Keratinocyte (primary cell): Measurements from ENCODE around the gene FAN1. TPM values are rescaled to one million over a fixed set of nuclear protein-coding genes. Genes with fewer than 3 reads are reported as not detected.

Experiments
- DNase-seq: peaks from one replicate; pipeline ENCODE4 v3.0.0-alpha.2; 2011; ENCODE audit warnings: low read depth, missing footprints, low spot score
- FAIRE-seq: peaks from 2 replicates; lab custom pipeline; 2011; peaks lifted over from hg19 to GRCh38; lab: Jason Lieb, UNC
- H2AFZ ChIP-seq: 2 replicates; pipeline ENCODE4 v1.6.0; 2012; ENCODE audit warnings: low read length, control low read depth, inconsistent platforms; ENCODE audit not compliant: control insufficient read depth
- H3K27ac ChIP-seq: 2 replicates; pipeline ENCODE4 v1.5.1; 2011; ENCODE audit warnings: low read length; ENCODE audit not compliant: control insufficient read depth, insufficient read depth
- H3K27me3 ChIP-seq: 3 replicates; pipeline ENCODE4 v1.6.0; 2011; ENCODE audit warnings: low read length; ENCODE audit not compliant: control insufficient read depth, insufficient read depth; ENCODE audit errors: extremely low read depth
- H3K36me3 ChIP-seq, 2 experiments: 2 replicates in 1 of 2; 3 replicates in 1 of 2; pipeline ENCODE4 v1.5.1; 2011; ENCODE audit warnings: low read length in 2 of 2, mild to moderate bottlenecking in 1 of 2; ENCODE audit not compliant: control insufficient read depth in 2 of 2, insufficient read depth in 2 of 2; ENCODE audit errors: extremely low read depth in 1 of 2
- H3K4me1 ChIP-seq: 3 replicates; pipeline ENCODE4 v1.5.1; 2011; ENCODE audit warnings: low read length; ENCODE audit not compliant: control insufficient read depth, insufficient read depth; ENCODE audit errors: extremely low read depth
- H3K4me2 ChIP-seq: 3 replicates; pipeline ENCODE4 v1.6.0; 2011; ENCODE audit warnings: low read depth, low read length; ENCODE audit not compliant: control insufficient read depth, insufficient read depth; ENCODE audit errors: extremely low read depth
- H3K4me3 ChIP-seq, 3 experiments: fragments of 200-600 bp in 1 of 3; sonication (generic) in 1 of 3; 2 replicates in 2 of 3; 3 replicates in 1 of 3; pipeline ENCODE4 v1.5.1; 2011 to 2016; ENCODE audit warnings: low read length in 3 of 3, mild to moderate bottlenecking in 3 of 3, control low read depth in 2 of 3, inconsistent platforms in 1 of 3, low read depth in 1 of 3, mixed read lengths in 1 of 3, mixed run types in 1 of 3, moderate library complexity in 1 of 3; ENCODE audit not compliant: control insufficient read depth in 2 of 3, insufficient read depth in 2 of 3; ENCODE audit errors: extremely low read depth in 1 of 3
- H3K79me2 ChIP-seq: 2 replicates; pipeline ENCODE4 v1.6.0; 2012; ENCODE audit warnings: low read length; ENCODE audit not compliant: control insufficient read depth, insufficient read depth
- H3K9ac ChIP-seq: 3 replicates; pipeline ENCODE4 v1.6.0; 2011; ENCODE audit warnings: low read length; ENCODE audit not compliant: control insufficient read depth, insufficient read depth; ENCODE audit errors: extremely low read depth
- H3K9me1 ChIP-seq: 3 replicates; pipeline ENCODE4 v1.6.0; 2011; ENCODE audit warnings: low read length; ENCODE audit not compliant: control insufficient read depth, insufficient read depth; ENCODE audit errors: extremely low read depth
- H3K9me3 ChIP-seq: 2 replicates; pipeline ENCODE4 v1.5.1; 2012; ENCODE audit warnings: low read depth, low read length; ENCODE audit not compliant: control insufficient read depth
- H4K20me1 ChIP-seq: 3 replicates; pipeline ENCODE4 v1.6.0; 2011; ENCODE audit warnings: low read length; ENCODE audit not compliant: control insufficient read depth, insufficient read depth; ENCODE audit errors: extremely low read depth
- EZH2 ChIP-seq: IDR thresholded peaks from one replicate; pipeline ENCODE4 v1.6.1; 2012; ENCODE audit warnings: inconsistent platforms, mild to moderate bottlenecking, low read length, moderate library complexity
- dilution Hi-C: fragments of 300-500 bp; cut with MboI; formaldehyde crosslinking; loops from one replicate; pipeline ENCODE4 v1.7.0; 2020; ENCODE audit warnings: low sequenced_read_pairs; ENCODE audit not compliant: extremely low pct_ligation_motif_present
- polyA plus RNA-seq, 5 experiments: library from polyadenylated mRNA; depleted of rRNA in 3 of 5; stranded (reverse) in 3 of 5; stranded (forward) in 1 of 5; unstranded in 1 of 5; fragments of >200 nt; gene quantifications; 1 replicate in 1 of 5; 2 replicates in 3 of 5; 3 replicates in 1 of 5; pipeline versions ENCODE4 v1.2.1 to v1.2.3, GENCODE V29; 2011 to 2012; ENCODE audit warnings: missing spikeins in 2 of 5, low read depth in 1 of 5, low replicate concordance in 1 of 5
- TF ChIP-seq, protein P1 (sequence below), 3 experiments: IDR thresholded peaks in 1 of 3; conservative IDR thresholded peaks in 1 of 3; optimal IDR thresholded peaks in 1 of 3; 2 replicates in 2 of 3; 3 replicates in 1 of 3; pipeline versions ENCODE3 to v1.5.1; 2011; ENCODE audit warnings: low read length in 3 of 3, mild to moderate bottlenecking in 3 of 3, moderate library complexity in 2 of 3, control low read depth in 1 of 3, inconsistent platforms in 1 of 3; ENCODE audit not compliant: insufficient read depth in 2 of 3; ENCODE audit errors: extremely low read depth in 1 of 3

Gene FAN1
- polyA plus RNA-seq, 1 donor (not counting 4 experiments of a cell fraction or from before 2014, with no cell fraction given), result 17.2 TPM

DNA sequence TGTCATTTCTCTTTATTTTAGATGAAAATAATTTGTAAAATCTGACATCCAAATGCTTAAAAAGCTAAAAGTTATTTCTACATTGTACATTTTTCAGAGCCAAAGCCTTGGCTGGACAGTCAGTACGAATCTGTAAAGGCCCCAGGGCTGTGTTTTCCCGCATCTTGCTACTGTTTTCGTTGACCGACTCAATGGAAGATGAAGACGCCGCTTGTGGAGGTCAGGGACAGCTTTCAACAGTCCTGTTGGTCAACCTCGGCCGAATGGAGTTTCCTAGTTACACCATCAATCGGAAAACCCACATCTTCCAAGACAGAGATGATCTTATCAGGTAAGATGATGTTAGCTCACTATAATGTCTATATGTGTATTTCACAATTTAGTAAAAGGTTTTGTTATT is 10.0 kb downstream of the FAN1 start:
- Histone ChIP-seq H2AFZ (no peak overlapping the region), H3K79me2 (peaks cover 2% of the 10 kb centered on the region), H3K4me2 (no peak overlapping the region), H3K4me1 (no peaks in the 10 kb centered on the region), H3K27me3 (no peaks in the 10 kb centered on the region), H3K9me1 (no peaks in the 10 kb centered on the region), H3K9me3 (no peaks in the 10 kb centered on the region), H3K27ac (no peak overlapping the region), H3K36me3 (peaks cover 7 to 16% of the 10 kb centered on the region in 2 experiments), H3K9ac (no peak overlapping the region), H4K20me1 (no peaks in the 10 kb centered on the region), H3K4me3 (no peak overlapping the region)
- DNase-seq, result no peak
- dilution Hi-C loops, result no loop called here
- no peak for FAIRE-seq
- TF ChIP-seq EZH2, result no peak
- TF ChIP-seq, protein P1, sequence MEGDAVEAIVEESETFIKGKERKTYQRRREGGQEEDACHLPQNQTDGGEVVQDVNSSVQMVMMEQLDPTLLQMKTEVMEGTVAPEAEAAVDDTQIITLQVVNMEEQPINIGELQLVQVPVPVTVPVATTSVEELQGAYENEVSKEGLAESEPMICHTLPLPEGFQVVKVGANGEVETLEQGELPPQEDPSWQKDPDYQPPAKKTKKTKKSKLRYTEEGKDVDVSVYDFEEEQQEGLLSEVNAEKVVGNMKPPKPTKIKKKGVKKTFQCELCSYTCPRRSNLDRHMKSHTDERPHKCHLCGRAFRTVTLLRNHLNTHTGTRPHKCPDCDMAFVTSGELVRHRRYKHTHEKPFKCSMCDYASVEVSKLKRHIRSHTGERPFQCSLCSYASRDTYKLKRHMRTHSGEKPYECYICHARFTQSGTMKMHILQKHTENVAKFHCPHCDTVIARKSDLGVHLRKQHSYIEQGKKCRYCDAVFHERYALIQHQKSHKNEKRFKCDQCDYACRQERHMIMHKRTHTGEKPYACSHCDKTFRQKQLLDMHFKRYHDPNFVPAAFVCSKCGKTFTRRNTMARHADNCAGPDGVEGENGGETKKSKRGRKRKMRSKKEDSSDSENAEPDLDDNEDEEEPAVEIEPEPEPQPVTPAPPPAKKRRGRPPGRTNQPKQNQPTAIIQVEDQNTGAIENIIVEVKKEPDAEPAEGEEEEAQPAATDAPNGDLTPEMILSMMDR (optimal IDR thresholded peaks at IDR 0.05 in 1 of 3, IDR thresholded peaks at IDR 0.05 in 1 of 3, conservative IDR thresholded peaks at IDR 0.05 in 1 of 3; ENCODE audit: extremely low read depth in 1 of 3, insufficient read depth in 2 of 3, low read length in 3 of 3), result no peak

DNA sequence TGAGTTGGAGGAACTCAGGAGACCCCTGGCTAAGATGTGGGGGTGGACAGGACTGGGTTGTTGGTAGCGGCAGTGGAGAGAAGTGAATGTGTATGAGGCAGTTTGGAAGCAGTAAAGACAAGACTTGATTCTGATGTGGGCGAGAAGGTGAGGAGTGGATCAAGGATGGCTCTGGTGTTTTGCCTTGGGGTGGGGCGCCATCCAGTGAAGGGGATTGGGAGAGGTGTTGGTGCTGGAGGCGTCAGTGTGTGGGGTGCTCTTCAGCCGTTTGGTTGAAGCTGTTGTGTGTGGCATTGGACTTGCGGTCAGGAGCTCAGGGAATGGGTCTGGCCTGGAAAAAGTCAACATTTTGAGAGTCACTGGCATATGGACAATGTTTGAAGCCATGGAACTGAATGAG is 13.3 kb downstream of the FAN1 start:
- TF ChIP-seq EZH2, result no peak
- TF ChIP-seq, protein P1 (optimal IDR thresholded peaks at IDR 0.05 in 1 of 3, IDR thresholded peaks at IDR 0.05 in 1 of 3, conservative IDR thresholded peaks at IDR 0.05 in 1 of 3; ENCODE audit: extremely low read depth in 1 of 3, insufficient read depth in 2 of 3, low read length in 3 of 3), result no peak
- no peak for FAIRE-seq
- no peak for DNase-seq
- H3K9me3 ChIP-seq, result no peaks in the 10 kb centered on the region
- H3K9me1 ChIP-seq, result no peaks in the 10 kb centered on the region
- dilution Hi-C loops, result no loop called here
- no peak overlapping the region for H3K4me3 ChIP-seq
- H3K4me1 ChIP-seq, result no peaks in the 10 kb centered on the region
- H2AFZ ChIP-seq, result no peak overlapping the region
- peaks cover 6 to 19% of the 10 kb centered on the region in 2 experiments for H3K36me3 ChIP-seq
- no peaks in the 10 kb centered on the region for H3K27me3 ChIP-seq
- H3K27ac ChIP-seq, result no peak overlapping the region
- peaks cover 2% of the 10 kb centered on the region for H3K79me2 ChIP-seq
- H3K4me2 ChIP-seq, result no peak overlapping the region
- no peaks in the 10 kb centered on the region for H4K20me1 ChIP-seq
- H3K9ac ChIP-seq, result no peak overlapping the region
